Transverse colon (tissue), 4 donors: ENCODE measurements around the gene TEDC1.

Source experiments
- CTCF ChIP-seq, 5 experiments: fragments of 200-600 bp in 3 of 5; fragments of 450-650 bp in 2 of 5; sonication (generic) in 3 of 5; IDR thresholded peaks; 1 replicate in 2 of 5; 2 replicates in 3 of 5; pipeline ENCODE4 v1.5.1; 2016 to 2017; ENCODE audit warnings: antibody characterized with exemption in 5 of 5, inconsistent platforms in 3 of 5, mild to moderate bottlenecking in 2 of 5, moderate library complexity in 1 of 5
- POLR2A ChIP-seq: fragments of 450-650 bp; IDR thresholded peaks from one replicate; pipeline ENCODE4 v1.6.1; 2016; ENCODE audit warnings: antibody characterized with exemption, mild to moderate bottlenecking, moderate library complexity
- POLR2AphosphoS5 ChIP-seq, 3 donors: sonication (generic); formaldehyde crosslinking; IDR thresholded peaks; one replicate each; pipeline ENCODE4 v1.6.1; 2016; ENCODE audit warnings: antibody characterized with exemption in 3 of 3

DNA sequence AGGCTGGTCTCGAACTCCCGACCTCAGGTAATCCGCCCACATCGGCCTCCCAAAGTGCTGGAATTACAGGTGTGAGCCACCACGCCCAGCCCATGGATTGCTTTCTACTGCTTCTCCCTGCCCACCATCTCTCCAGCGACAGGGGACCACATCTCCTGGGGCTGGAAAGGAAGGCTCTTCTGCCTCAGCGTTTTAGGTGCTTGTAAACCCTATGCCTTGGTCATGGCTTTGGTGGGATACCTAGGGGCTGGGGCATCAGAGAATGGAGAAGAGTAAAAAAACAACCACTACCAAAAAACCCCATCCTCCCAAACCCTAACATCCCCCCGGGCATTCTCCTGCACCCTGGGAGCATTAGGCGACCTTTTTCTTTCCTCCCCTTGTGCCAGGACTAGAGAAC, 34.3 kb downstream of the TEDC1 start:
- TF ChIP-seq CTCF (IDR thresholded peaks at IDR 0.05): no peak
- TF ChIP-seq POLR2A: no peak
- no peak for TF ChIP-seq POLR2AphosphoS5 (IDR thresholded peaks at IDR 0.05)
